SIG-M5 treated with dmso at 0.1 percent for 504 hours (cell line): ENCODE results near the gene MRPL27.
"Not testable (repeated sequence)": the region's sequence is repeated elsewhere in the genome, so short reads cannot be mapped to it uniquely, and the experiment has no call there.

ENCODE experiments used
- DNase-seq: peaks from one replicate; lab custom pipeline; 2025; ENCODE audit not compliant: unreplicated experiment; lab: John Stamatoyannopoulos, UW

Gene MRPL27

GRCh38 chr17:50347117-50347893, 25.7 kb downstream of the MRPL27 start:
- DNase-seq, result no peak

- DNase-seq, result peak; percentile 22
Measured at GRCh38 chr17:50346313-50347116, 26.5 kb downstream of the MRPL27 start.

- DNase-seq, result peak; percentile 80
Measured at GRCh38 chr17:50345432-50346312, 27.3 kb downstream of the MRPL27 start, which contains the start of gene XYLT2. XYLT2 (plus strand) TSS chr17:50346126; CDS start chr17:50346141, 15 bp downstream.

- DNase-seq, result no peak
Measured at GRCh38 chr17:50344731-50345365, 28.1 kb downstream of the MRPL27 start.

- no peak for DNase-seq
Measured at GRCh38 chr17:50339381-50339780, 33.6 kb downstream of the MRPL27 start.

- no peak for DNase-seq
Measured at GRCh38 chr17:50338645-50339044, 34.3 kb downstream of the MRPL27 start.

GRCh38 chr17:50337956-50338355, 35.0 kb downstream of the MRPL27 start:
- DNase-seq, result no peak

GRCh38 chr17:50333291-50334057, 39.5 kb downstream of the MRPL27 start:
- not testable (repeated sequence) for DNase-seq

- no peak for DNase-seq
Measured at GRCh38 chr17:50332196-50332595, 40.8 kb downstream of the MRPL27 start.

GRCh38 chr17:50331085-50331791, 41.7 kb downstream of the MRPL27 start:
- DNase-seq, result no peak

- DNase-seq, result no peak
Measured at GRCh38 chr17:50330151-50330775, 42.7 kb downstream of the MRPL27 start.

GRCh38 chr17:50329716-50330115, 43.3 kb downstream of the MRPL27 start:
- no peak for DNase-seq

GRCh38 chr17:50328363-50329325, 44.3 kb downstream of the MRPL27 start:
- DNase-seq, result no peak

GRCh38 chr17:50326831-50327364, 46.1 kb downstream of the MRPL27 start:
- no peak for DNase-seq

GRCh38 chr17:50325906-50326305, 47.1 kb downstream of the MRPL27 start:
- no peak for DNase-seq

- no peak for DNase-seq
Measured at GRCh38 chr17:50323060-50323459, 49.9 kb downstream of the MRPL27 start.

- no peak for DNase-seq
Measured at GRCh38 chr17:50322271-50322670, 50.7 kb downstream of the MRPL27 start.
